GM06990 (cell line): ENCODE measurements around the gene ACER3.
"Not testable (repeated sequence)": the region's sequence is repeated elsewhere in the genome, so short reads cannot be mapped to it uniquely, and the experiment has no call there.

ENCODE experiments used
- DNase-seq: peaks from one replicate; pipeline ENCODE4 v3.0.0-alpha.2; 2011; ENCODE audit not compliant: insufficient read length; ENCODE audit errors: extremely low read depth
- H3K27me3 ChIP-seq: replicated peaks from 2 replicates; pipeline ENCODE4 v1.6.0; 2011; ENCODE audit warnings: low read length; ENCODE audit not compliant: control insufficient read depth, insufficient read depth
- H3K36me3 ChIP-seq: 2 replicates; pipeline ENCODE4 v1.5.1; 2011; ENCODE audit warnings: low read length; ENCODE audit not compliant: control insufficient read depth, insufficient read depth
- H3K4me3 ChIP-seq: replicated peaks from 2 replicates; pipeline ENCODE4 v1.5.1; 2011; ENCODE audit warnings: low read depth, mild to moderate bottlenecking, control low read depth, low read length
- CTCF ChIP-seq: IDR thresholded peaks from 2 replicates; pipeline ENCODE4 v1.5.1; 2011; ENCODE audit warnings: low read length, control low read depth, mild to moderate bottlenecking, inconsistent platforms; ENCODE audit not compliant: insufficient read depth, poor library complexity, severe bottlenecking

The ACER3 gene

GRCh38 chr11:76823481-76824028 lies 37.2 kb upstream of the ACER3 start:
- H3K4me3 ChIP-seq = no peak overlapping the region
- no peak for TF ChIP-seq CTCF
- no peaks in the 10 kb centered on the region for H3K36me3 ChIP-seq
- DNase-seq = no peak
- no peaks in the 10 kb centered on the region for H3K27me3 ChIP-seq

DNA sequence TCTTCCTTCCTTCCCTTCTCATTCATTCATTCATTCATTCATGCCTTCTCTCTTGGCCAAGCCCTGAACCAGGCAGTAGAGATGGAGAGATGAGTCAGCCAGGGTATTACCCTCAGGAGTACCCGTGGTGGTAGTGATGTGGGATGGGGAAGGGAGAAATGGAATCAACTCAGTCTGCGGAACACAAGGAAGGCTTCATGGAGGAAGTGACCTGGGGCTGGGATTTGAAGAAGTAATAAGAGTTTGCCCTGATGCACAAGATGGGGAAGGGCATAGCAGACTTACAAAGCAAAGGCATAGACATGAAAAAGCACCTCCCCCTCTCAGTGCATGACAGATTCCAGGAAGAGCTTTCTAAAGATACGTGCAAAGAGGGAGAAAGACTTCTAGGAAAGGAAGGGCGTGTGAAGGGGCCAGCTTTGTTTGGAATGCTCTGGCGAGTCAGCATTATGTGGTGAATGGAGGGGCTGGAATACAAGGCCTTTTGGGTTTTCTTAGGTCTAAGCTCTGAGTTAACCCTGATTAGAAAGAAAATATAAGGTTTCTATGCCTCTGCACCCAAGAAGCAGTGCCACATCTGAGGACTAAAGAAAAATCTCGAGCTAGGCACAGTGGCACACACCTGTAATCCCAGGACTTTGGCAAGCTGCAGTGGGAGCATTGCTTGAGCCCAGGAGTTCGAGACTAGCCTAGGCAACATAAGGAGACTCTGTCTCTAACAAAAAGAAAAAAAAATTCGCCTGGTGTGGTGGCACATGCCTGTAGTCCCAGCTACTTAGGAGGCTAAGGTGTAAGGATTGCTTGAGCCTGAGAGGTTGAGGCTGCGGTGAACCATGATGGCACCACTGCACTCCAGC lies 36.4 kb upstream of the ACER3 start:
- no peak for DNase-seq
- no peak for TF ChIP-seq CTCF

DNA sequence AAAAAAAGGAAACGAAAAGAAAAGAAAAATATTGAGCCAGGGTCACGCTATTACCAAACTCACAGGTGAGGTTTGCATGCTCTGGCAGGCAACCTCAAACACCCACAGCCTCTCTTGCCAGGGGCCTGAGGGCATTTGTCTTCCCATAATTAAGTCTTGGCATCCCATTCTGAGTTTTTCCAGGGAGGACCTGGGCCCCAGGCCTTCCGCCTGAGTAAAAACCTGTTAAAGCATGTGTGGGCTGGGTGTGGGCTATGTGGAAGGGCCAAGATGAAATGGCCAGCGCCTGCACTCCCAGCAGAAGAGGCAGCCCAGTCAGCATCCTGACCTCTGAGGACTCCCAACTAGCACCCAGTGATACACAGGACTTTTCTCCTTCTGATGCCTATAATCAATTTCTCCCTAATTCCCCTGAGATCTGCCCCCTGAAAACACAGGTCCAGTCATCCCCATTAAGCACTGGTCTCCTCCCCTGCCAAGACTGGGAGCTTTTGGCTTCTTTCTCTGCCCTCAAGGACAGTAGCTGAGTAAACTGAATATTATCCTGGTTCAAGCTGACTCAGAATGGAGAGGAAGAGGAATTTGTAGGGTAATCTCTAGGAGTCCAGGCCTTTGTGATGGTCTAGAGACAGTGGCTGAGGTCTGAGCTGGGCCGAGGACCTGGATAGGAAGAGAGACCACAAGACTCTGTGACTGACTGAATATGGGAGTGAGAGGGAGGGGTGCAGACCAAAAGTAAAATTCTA lies 35.6 kb upstream of the ACER3 start:
- no peak for DNase-seq
- no peaks in the 10 kb centered on the region for H3K36me3 ChIP-seq

More for the DNA sequence above, 36.4 kb upstream of the ACER3 start:
- H3K27me3 ChIP-seq = no peaks in the 10 kb centered on the region
- no peak overlapping the region for H3K4me3 ChIP-seq
- no peaks in the 10 kb centered on the region for H3K36me3 ChIP-seq

GRCh38 chr11:76825726-76826396 lies 34.9 kb upstream of the ACER3 start:
- no peak for TF ChIP-seq CTCF

More for the DNA sequence above, 35.6 kb upstream of the ACER3 start:
- no peaks in the 10 kb centered on the region for H3K27me3 ChIP-seq
- H3K4me3 ChIP-seq = no peak overlapping the region
- no peak for TF ChIP-seq CTCF

DNA sequence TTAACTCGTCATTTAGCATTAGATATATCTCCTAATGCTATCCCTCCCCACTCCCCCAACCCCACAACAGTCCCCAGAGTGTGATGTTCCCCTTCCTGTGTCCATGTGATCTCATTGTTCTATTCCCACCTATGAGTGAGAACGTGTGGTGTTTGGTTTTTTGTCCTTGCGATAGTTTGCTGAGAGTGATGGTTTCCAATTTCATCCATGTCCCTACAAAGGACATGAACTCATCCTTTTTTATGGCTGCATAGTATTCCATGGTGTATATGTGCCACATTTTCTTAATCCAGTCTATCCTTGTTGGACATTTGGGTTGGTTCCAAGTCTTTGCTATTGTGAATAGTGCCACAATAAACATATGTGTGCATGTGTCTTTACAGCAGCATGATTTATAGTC lies 34.2 kb upstream of the ACER3 start:
- not testable (repeated sequence) for H3K4me3 ChIP-seq, H3K36me3 ChIP-seq, DNase-seq, H3K27me3 ChIP-seq

More at GRCh38 chr11:76825726-76826396, 34.9 kb upstream of the ACER3 start:
- Histone ChIP-seq H3K4me3 (no peak overlapping the region), H3K36me3 (no peaks in the 10 kb centered on the region), H3K27me3 (no peaks in the 10 kb centered on the region)
- no peak for DNase-seq

DNA sequence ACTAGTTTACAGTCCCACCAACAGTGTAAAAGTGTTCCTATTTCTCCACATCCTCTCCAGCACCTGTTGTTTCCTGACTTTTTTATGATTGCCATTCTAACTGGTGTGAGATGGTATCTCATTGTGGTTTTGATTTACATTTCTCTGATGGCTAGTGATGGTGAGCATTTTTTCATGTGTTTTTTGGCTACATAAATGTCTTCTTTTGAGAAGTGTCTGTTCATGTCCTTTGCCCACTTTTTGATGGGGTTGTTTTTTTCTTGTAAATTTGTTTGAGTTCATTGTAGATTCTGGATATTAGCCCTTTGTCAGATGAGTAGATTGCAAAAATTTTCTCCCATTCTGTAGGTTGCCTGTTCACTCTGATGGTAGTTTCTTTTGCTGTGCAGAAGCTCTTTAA lies 33.7 kb upstream of the ACER3 start:
- H3K36me3 ChIP-seq, H3K27me3 ChIP-seq, H3K4me3 ChIP-seq: not testable (repeated sequence)

More for the DNA sequence above, 33.7 kb upstream of the ACER3 start:
- DNase-seq = not testable (repeated sequence)
